IPS DF 4.7 (cell line): Measurements from ENCODE around the gene SLC36A2.

ENCODE experiments used
- DNase-seq: peaks from one replicate; pipeline ENCODE4 v3.0.0-alpha.2; 2013; ENCODE audit warnings: low spot score; ENCODE audit errors: extremely low read depth

The SLC36A2 gene

GRCh38 chr5:151284392-151284967, 62.9 kb downstream of the SLC36A2 start:
- peak; percentile 14 for DNase-seq

- no peak for DNase-seq
Measured at GRCh38 chr5:151283120-151283825, 64.1 kb downstream of the SLC36A2 start.

GRCh38 chr5:151281001-151281639, 66.2 kb downstream of the SLC36A2 start:
- DNase-seq = no peak

- no peak for DNase-seq
Measured at GRCh38 chr5:151280443-151280842, 66.9 kb downstream of the SLC36A2 start.

GRCh38 chr5:151278845-151279244, 68.5 kb downstream of the SLC36A2 start:
- DNase-seq = no peak

GRCh38 chr5:151275803-151276202, 71.6 kb downstream of the SLC36A2 start:
- DNase-seq = no peak

- no peak for DNase-seq
Measured at GRCh38 chr5:151274666-151275065, 72.7 kb downstream of the SLC36A2 start.

- DNase-seq = no peak
Measured at GRCh38 chr5:151271336-151271735, 76.0 kb downstream of the SLC36A2 start.

GRCh38 chr5:151270599-151270998, 76.8 kb downstream of the SLC36A2 start:
- no peak for DNase-seq

GRCh38 chr5:151267491-151268260, 79.7 kb downstream of the SLC36A2 start:
- no peak for DNase-seq
